NB4 (cell line): ENCODE results near the gene NALCN.

ENCODE experiments used
- DNase-seq: peaks from one replicate; pipeline ENCODE4 v3.0.0; 2010; ENCODE audit warnings: low read depth
- H3K4me3 ChIP-seq: one replicate; pipeline ENCODE4 v1.5.1; 2011; ENCODE audit warnings: mild to moderate bottlenecking, low read depth, low read length, moderate library complexity
- CTCF ChIP-seq: IDR thresholded peaks from one replicate; pipeline ENCODE4 v1.5.1; 2012; ENCODE audit warnings: low read depth, low read length
- MAX ChIP-seq: IDR thresholded peaks from 2 replicates; pipeline ENCODE4 v1.6.1; 2011; ENCODE audit warnings: low read depth, low read length
- MYC ChIP-seq: IDR thresholded peaks from 2 replicates; pipeline ENCODE4 v1.6.1; 2011; ENCODE audit warnings: low read depth, low read length
- POLR2A ChIP-seq: IDR thresholded peaks from 2 replicates; pipeline ENCODE4 v1.6.1; 2011; ENCODE audit warnings: mild to moderate bottlenecking; ENCODE audit not compliant: insufficient read length; ENCODE audit errors: extremely low read depth

NALCN gene

GRCh38 chr13:101393140-101393539, 23.2 kb downstream of the NALCN start:
- no peak for DNase-seq
- TF ChIP-seq MAX (no peak), POLR2A (no peak), MYC (no peak), CTCF (no peak)
- H3K4me3 ChIP-seq, result no peak overlapping the region

GRCh38 chr13:101390461-101390860, 25.8 kb downstream of the NALCN start:
- no peak for DNase-seq
- TF ChIP-seq CTCF, result no peak
- no peak for TF ChIP-seq POLR2A
- TF ChIP-seq MAX, result no peak
- no peak for TF ChIP-seq MYC
- no peak overlapping the region for H3K4me3 ChIP-seq

GRCh38 chr13:101384929-101385328, 31.4 kb downstream of the NALCN start:
- TF ChIP-seq MAX (no peak), CTCF (no peak), MYC (no peak), POLR2A (no peak)
- DNase-seq, result no peak

GRCh38 chr13:101383595-101383994, 32.7 kb downstream of the NALCN start:
- no peak overlapping the region for H3K4me3 ChIP-seq
- DNase-seq, result no peak
- TF ChIP-seq MYC (no peak), POLR2A (no peak), CTCF (no peak), MAX (no peak)

More at GRCh38 chr13:101384929-101385328, 31.4 kb downstream of the NALCN start:
- no peak overlapping the region for H3K4me3 ChIP-seq

- no peak overlapping the region for H3K4me3 ChIP-seq
- TF ChIP-seq CTCF, result no peak
- TF ChIP-seq POLR2A, result no peak
- no peak for TF ChIP-seq MAX
- TF ChIP-seq MYC, result no peak
- DNase-seq, result no peak
Measured at GRCh38 chr13:101382701-101383100, 33.6 kb downstream of the NALCN start.

GRCh38 chr13:101382086-101382485, 34.2 kb downstream of the NALCN start:
- no peak for DNase-seq
- no peak overlapping the region for H3K4me3 ChIP-seq
- TF ChIP-seq MYC (no peak), POLR2A (no peak), CTCF (no peak), MAX (no peak)
